ENCODE results near the gene SF3B4.

Gene SF3B4

DNA sequence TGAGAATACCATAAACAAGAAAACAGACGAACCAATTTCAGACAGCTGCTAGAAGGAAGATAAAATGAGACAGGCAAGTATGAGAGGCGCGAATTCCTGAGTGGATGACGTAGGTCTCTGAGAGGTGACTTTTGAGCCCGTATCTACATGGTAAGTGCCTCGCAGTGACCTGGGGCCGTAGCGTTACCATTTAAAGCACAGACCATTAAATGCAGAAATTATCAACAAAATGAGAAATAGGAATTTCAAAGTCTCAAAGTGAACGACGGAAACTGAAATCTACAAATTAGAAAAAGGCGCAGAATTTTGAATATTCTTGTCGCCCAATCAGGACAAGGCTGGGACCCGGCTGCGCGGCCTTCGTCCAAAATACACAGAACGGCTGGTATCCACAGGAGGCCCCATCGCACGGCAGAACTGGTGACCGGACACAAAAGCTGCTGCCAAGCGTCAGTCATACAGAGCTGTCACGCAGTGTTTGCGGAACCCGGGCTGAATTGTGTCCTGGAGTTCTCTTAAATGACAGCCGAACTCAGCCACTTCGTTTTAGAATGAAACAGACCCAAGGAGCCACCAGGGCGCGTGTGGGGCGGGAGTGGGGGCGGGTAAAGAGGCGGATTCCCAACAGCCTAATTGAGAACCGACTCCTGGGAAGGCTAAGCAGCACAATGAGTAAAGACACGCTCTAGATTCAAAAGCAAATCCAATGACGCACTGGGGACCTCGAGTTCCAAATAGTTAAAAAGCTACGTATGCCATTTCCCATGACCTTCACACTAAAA lies 42.1 kb downstream of the SF3B4 start:
- Mint-ChIP-seq H3K9me3 (no peaks in the 10 kb centered on the region), H3K36me3 (ENCODE audit: low read depth) (no peaks in the 10 kb centered on the region), H3K27ac (no peak overlapping the region)

DNA sequence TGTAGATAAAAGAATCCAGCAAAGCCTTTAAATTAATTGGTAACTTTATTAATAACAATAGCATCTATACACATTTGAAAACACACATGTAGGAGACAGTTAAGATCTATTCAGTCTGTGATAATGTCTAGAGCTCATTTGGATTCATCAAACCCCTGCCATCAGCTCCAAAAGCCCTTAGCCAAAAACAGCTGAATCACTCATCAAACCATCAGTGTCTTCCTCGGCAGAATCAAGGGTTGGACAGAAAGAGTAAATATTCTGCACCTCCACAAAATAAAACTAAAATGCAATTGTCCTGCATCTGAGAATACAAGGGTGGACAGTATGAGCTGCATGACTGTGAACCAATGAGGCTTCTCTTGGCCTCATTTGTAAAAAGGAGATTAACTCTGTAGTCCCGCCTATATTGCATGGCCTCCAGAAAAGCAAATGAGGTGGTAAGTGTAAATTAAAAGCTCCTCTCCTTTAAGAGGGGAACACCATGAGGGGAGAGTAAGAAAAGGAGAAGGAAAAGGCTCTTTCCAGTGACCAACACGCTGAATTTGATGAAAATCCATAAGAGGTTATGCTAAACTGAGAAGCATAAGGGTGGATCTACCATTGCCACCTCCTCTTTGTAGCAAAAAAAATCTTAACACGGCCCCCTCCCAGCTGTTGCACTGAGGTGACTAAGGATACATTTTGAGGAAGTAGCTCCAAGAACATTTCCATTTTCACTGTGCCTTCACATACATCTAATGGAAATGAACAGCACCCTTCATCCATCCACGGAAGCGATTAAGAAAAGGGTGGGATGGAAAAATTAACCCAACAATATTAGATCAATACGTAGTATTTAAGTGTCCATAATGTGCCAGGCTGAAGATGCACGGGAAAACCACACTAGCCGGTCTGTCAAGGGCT lies 42.9 kb downstream of the SF3B4 start:
- peaks cover 4% of the 10 kb centered on the region for H3K27me3 Mint-ChIP-seq (ENCODE audit: low read depth, poor library complexity)
- no peak for DNase-seq
- H3K36me3 Mint-ChIP-seq (ENCODE audit: low read depth): no peaks in the 10 kb centered on the region
- no peaks in the 10 kb centered on the region for H3K9me3 Mint-ChIP-seq
- H3K4me3 Mint-ChIP-seq: no peak overlapping the region
- H3K4me1 Mint-ChIP-seq: peaks cover 8% of the 10 kb centered on the region
- TF ChIP-seq, protein P1, sequence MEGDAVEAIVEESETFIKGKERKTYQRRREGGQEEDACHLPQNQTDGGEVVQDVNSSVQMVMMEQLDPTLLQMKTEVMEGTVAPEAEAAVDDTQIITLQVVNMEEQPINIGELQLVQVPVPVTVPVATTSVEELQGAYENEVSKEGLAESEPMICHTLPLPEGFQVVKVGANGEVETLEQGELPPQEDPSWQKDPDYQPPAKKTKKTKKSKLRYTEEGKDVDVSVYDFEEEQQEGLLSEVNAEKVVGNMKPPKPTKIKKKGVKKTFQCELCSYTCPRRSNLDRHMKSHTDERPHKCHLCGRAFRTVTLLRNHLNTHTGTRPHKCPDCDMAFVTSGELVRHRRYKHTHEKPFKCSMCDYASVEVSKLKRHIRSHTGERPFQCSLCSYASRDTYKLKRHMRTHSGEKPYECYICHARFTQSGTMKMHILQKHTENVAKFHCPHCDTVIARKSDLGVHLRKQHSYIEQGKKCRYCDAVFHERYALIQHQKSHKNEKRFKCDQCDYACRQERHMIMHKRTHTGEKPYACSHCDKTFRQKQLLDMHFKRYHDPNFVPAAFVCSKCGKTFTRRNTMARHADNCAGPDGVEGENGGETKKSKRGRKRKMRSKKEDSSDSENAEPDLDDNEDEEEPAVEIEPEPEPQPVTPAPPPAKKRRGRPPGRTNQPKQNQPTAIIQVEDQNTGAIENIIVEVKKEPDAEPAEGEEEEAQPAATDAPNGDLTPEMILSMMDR (IDR thresholded peaks at IDR 0.05): no peak
- H3K27ac Mint-ChIP-seq: no peak overlapping the region

More for the DNA sequence above, 42.1 kb downstream of the SF3B4 start:
- Mint-ChIP-seq H3K4me3 (no peak overlapping the region), H3K4me1 (peaks cover 5% of the 10 kb centered on the region), H3K27me3 (ENCODE audit: low read depth, poor library complexity) (peaks cover 4% of the 10 kb centered on the region)
- TF ChIP-seq, protein P1 (IDR thresholded peaks at IDR 0.05): no peak
- DNase-seq: peak; percentile 63

- H3K4me1 Mint-ChIP-seq: peaks cover 12% of the 10 kb centered on the region
- H3K36me3 Mint-ChIP-seq (ENCODE audit: low read depth): no peaks in the 10 kb centered on the region
- no peaks in the 10 kb centered on the region for H3K27me3 Mint-ChIP-seq (ENCODE audit: low read depth, poor library complexity)
- H3K9me3 Mint-ChIP-seq: no peaks in the 10 kb centered on the region
- no peak overlapping the region for H3K4me3 Mint-ChIP-seq
- no peak overlapping the region for H3K27ac Mint-ChIP-seq
- TF ChIP-seq, protein P1 (IDR thresholded peaks at IDR 0.05): no peak
- no peak for DNase-seq
These were observed 43.9 kb downstream of the SF3B4 start for GRCh38 chr1:149883598-149884247.

- Mint-ChIP-seq H3K4me1 (peaks cover 19% of the 10 kb centered on the region), H3K4me3 (no peak overlapping the region), H3K36me3 (ENCODE audit: low read depth) (no peaks in the 10 kb centered on the region), H3K9me3 (no peaks in the 10 kb centered on the region), H3K27ac (no peak overlapping the region), H3K27me3 (ENCODE audit: low read depth, poor library complexity) (no peaks in the 10 kb centered on the region)
- TF ChIP-seq, protein P1 (IDR thresholded peaks at IDR 0.05): no peak
- no peak for DNase-seq
These were observed 45.7 kb downstream of the SF3B4 start for GRCh38 chr1:149881876-149882275.

DNA sequence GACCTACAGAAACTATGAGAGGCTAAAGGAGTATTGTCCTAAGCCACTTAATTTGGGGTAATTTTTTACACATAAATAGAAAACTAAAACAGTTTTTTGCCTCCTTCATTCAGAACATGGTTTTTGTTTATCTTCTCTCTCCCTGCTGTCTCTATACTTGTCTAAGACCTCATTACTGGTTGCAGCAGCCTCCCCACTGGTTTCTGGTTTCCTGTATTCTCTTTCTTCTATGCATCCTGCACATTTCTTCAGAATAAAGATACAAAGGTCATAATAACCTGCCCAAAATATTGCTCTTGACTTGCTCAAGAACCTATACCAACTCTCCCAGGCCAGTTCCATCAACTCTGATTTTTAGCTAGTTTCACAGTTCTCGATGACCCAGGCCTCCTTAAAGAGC lies 48.0 kb downstream of the SF3B4 start:
- Mint-ChIP-seq H3K4me1 (peaks cover 19% of the 10 kb centered on the region), H3K27ac (no peak overlapping the region), H3K9me3 (no peaks in the 10 kb centered on the region), H3K36me3 (ENCODE audit: low read depth) (no peaks in the 10 kb centered on the region), H3K27me3 (ENCODE audit: low read depth, poor library complexity) (no peaks in the 10 kb centered on the region), H3K4me3 (no peak overlapping the region)
- DNase-seq: no peak
- TF ChIP-seq, protein P1 (IDR thresholded peaks at IDR 0.05): no peak
